MM.1S (cell line): Measurements from ENCODE around the gene CALHM2.

ENCODE experiments used
- DNase-seq: peaks from one replicate; pipeline ENCODE4 v3.0.0-alpha.2; 2015
- H2AFZ ChIP-seq: fragments of 300-600 bp; sonication (generic); 2 replicates; pipeline ENCODE4 v1.6.0; 2016; ENCODE audit warnings: antibody characterized with exemption, low read length
- H3F3A ChIP-seq: fragments of 300-600 bp; sonication (generic); 2 replicates; pipeline ENCODE4 v1.6.1; 2016; ENCODE audit warnings: mild to moderate bottlenecking, antibody characterized with exemption, low read length, moderate library complexity, mixed read lengths; ENCODE audit not compliant: insufficient read depth
- H3K27ac ChIP-seq: fragments of 300-600 bp; sonication (generic); 2 replicates; pipeline ENCODE4 v1.5.1; 2016; ENCODE audit warnings: mild to moderate bottlenecking, low read length
- H3K27me3 ChIP-seq: fragments of 300-600 bp; sonication (generic); replicated peaks from 2 replicates; pipeline ENCODE4 v1.6.0; 2016; ENCODE audit warnings: low read length; ENCODE audit not compliant: insufficient read depth
- H3K36me3 ChIP-seq: fragments of 300-600 bp; sonication (generic); replicated peaks from 2 replicates; pipeline ENCODE4 v1.6.1; 2016; ENCODE audit warnings: mild to moderate bottlenecking, low read length, mixed read lengths; ENCODE audit not compliant: insufficient read depth
- H3K4me1 ChIP-seq: fragments of 300-600 bp; sonication (generic); 2 replicates; pipeline ENCODE4 v1.6.1; 2016; ENCODE audit warnings: low read length, mixed read lengths
- H3K4me2 ChIP-seq: fragments of 300-600 bp; sonication (generic); 2 replicates; pipeline ENCODE4 v1.6.0; 2016; ENCODE audit warnings: low read depth, low read length
- H3K4me3 ChIP-seq: fragments of 300-600 bp; sonication (generic); 2 replicates; pipeline ENCODE4 v1.5.1; 2016; ENCODE audit warnings: low read length, mixed read lengths
- H3K79me2 ChIP-seq: fragments of 300-600 bp; sonication (generic); 2 replicates; pipeline ENCODE4 v1.6.1; 2016; ENCODE audit warnings: mixed run types, low read length, mixed read lengths
- H3K9ac ChIP-seq: fragments of 300-600 bp; sonication (generic); 2 replicates; pipeline ENCODE4 v1.6.1; 2016; ENCODE audit warnings: low read length, mixed read lengths
- H3K9me2 ChIP-seq: fragments of 300-600 bp; sonication (generic); replicated peaks from 2 replicates; pipeline ENCODE4 v1.6.1; 2016; ENCODE audit warnings: mild to moderate bottlenecking, low read length, mixed read lengths; ENCODE audit not compliant: insufficient read depth
- H3K9me3 ChIP-seq: fragments of 300-600 bp; sonication (generic); replicated peaks from 2 replicates; pipeline ENCODE4 v1.6.1; 2016; ENCODE audit warnings: mild to moderate bottlenecking, low read length, mixed read lengths; ENCODE audit not compliant: insufficient read depth
- H4K20me1 ChIP-seq: fragments of 300-600 bp; sonication (generic); 2 replicates; pipeline ENCODE4 v1.6.1; 2016; ENCODE audit warnings: mild to moderate bottlenecking, low read length, moderate library complexity, mixed read lengths; ENCODE audit not compliant: insufficient read depth
- EZH2 ChIP-seq: fragments of 300-600 bp; sonication (generic); optimal IDR thresholded peaks from 2 replicates; pipeline ENCODE3; 2017; ENCODE audit warnings: low read depth, mild to moderate bottlenecking, antibody characterized with exemption, low read length, mixed read lengths
- EZH2phosphoT487 ChIP-seq: fragments of 300-600 bp; sonication (generic); IDR thresholded peaks from 2 replicates; pipeline ENCODE4 v1.6.1; 2018; ENCODE audit warnings: antibody characterized with exemption, low read length
- TF ChIP-seq, protein P1 (sequence below): fragments of 300-600 bp; sonication (generic); IDR thresholded peaks from 2 replicates; pipeline ENCODE4 v1.5.1; 2016; ENCODE audit warnings: antibody characterized with exemption, low read length, mixed read lengths

The CALHM2 gene

GRCh38 chr10:103492655-103493261, 40.6 kb upstream of the CALHM2 start:
- no peaks in the 10 kb centered on the region for H3K36me3 ChIP-seq
- H3K79me2 ChIP-seq: peaks cover 18% of the 10 kb centered on the region; the same call in 1 of the 2 replicates
- H3K4me3 ChIP-seq: peak overlapping the region; percentile 72; the same call in 1 of the 2 replicates
- H3K9ac ChIP-seq: peak overlapping the region; percentile 92
- no peak overlapping the region for H2AFZ ChIP-seq
- H3K9me3 ChIP-seq: no peaks in the 10 kb centered on the region
- peaks cover 28% of the 10 kb centered on the region for H3F3A ChIP-seq
- no peak for DNase-seq
- peaks cover 42% of the 10 kb centered on the region for H3K4me1 ChIP-seq
- H3K27me3 ChIP-seq: no peaks in the 10 kb centered on the region
- TF ChIP-seq, protein P1, sequence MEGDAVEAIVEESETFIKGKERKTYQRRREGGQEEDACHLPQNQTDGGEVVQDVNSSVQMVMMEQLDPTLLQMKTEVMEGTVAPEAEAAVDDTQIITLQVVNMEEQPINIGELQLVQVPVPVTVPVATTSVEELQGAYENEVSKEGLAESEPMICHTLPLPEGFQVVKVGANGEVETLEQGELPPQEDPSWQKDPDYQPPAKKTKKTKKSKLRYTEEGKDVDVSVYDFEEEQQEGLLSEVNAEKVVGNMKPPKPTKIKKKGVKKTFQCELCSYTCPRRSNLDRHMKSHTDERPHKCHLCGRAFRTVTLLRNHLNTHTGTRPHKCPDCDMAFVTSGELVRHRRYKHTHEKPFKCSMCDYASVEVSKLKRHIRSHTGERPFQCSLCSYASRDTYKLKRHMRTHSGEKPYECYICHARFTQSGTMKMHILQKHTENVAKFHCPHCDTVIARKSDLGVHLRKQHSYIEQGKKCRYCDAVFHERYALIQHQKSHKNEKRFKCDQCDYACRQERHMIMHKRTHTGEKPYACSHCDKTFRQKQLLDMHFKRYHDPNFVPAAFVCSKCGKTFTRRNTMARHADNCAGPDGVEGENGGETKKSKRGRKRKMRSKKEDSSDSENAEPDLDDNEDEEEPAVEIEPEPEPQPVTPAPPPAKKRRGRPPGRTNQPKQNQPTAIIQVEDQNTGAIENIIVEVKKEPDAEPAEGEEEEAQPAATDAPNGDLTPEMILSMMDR: no peak
- H3K4me2 ChIP-seq: peak overlapping the region; percentile 87
- H4K20me1 ChIP-seq: no peaks in the 10 kb centered on the region
- H3K9me2 ChIP-seq: no peaks in the 10 kb centered on the region
- H3K27ac ChIP-seq: no peak overlapping the region

- no peaks in the 10 kb centered on the region for H3K27me3 ChIP-seq
- no peaks in the 10 kb centered on the region for H3K9me2 ChIP-seq
- H3K27ac ChIP-seq: no peak overlapping the region
- peaks cover 38% of the 10 kb centered on the region for H3K4me1 ChIP-seq
- H2AFZ ChIP-seq: no peak overlapping the region
- H3K4me3 ChIP-seq: no peak overlapping the region
- TF ChIP-seq EZH2phosphoT487: no peak
- TF ChIP-seq, protein P1: no peak
- TF ChIP-seq EZH2: no peak
- no peaks in the 10 kb centered on the region for H4K20me1 ChIP-seq
- no peaks in the 10 kb centered on the region for H3K36me3 ChIP-seq
- no peak overlapping the region for H3K9ac ChIP-seq
- H3F3A ChIP-seq: peaks cover 25% of the 10 kb centered on the region
- H3K9me3 ChIP-seq: no peaks in the 10 kb centered on the region
- peaks cover 13% of the 10 kb centered on the region; the same call in 1 of the 2 replicates for H3K79me2 ChIP-seq
- DNase-seq: no peak
- no peak overlapping the region for H3K4me2 ChIP-seq
Measured at GRCh38 chr10:103491729-103492364, 39.7 kb upstream of the CALHM2 start.

DNA sequence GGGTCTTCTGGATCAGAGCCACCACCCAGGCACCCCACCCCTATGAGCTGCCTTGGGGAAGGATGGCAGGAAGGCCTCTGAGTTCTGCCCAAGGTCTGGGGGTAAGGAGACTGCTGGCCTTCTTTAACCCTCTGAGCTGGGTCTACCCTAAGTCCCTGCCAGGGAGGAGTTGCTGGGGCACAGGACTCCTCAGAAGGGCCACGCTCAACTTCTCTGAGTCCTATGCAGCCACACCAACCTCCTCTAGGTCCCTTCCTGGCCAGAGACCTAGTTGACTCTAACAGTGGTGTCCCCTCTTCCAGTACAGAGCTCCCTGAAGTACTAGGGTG, 38.8 kb upstream of the CALHM2 start:
- TF ChIP-seq EZH2phosphoT487 (no peak), EZH2 (no peak)
- TF ChIP-seq, protein P1: no peak
- no peak for DNase-seq
- no peaks in the 10 kb centered on the region for H3K9me3 ChIP-seq
- H3K36me3 ChIP-seq: no peaks in the 10 kb centered on the region
- H3K27ac ChIP-seq: peak overlapping the region; percentile 85
- no peaks in the 10 kb centered on the region for H3K27me3 ChIP-seq
- peaks cover 40% of the 10 kb centered on the region for H3K4me1 ChIP-seq
- H4K20me1 ChIP-seq: no peaks in the 10 kb centered on the region
- H2AFZ ChIP-seq: no peak overlapping the region
- 0 out of 2 replicates have a peak, but pooled peaks cover 13% of the 10 kb centered on the region for H3K79me2 ChIP-seq
- H3K9ac ChIP-seq: peak overlapping the region; percentile 74
- H3K9me2 ChIP-seq: no peaks in the 10 kb centered on the region
- H3K4me2 ChIP-seq: peak overlapping the region; percentile 67
- H3F3A ChIP-seq: peaks cover 30% of the 10 kb centered on the region
- no peak overlapping the region for H3K4me3 ChIP-seq
